ENCODE data around the gene MACC1. TPM values are rescaled to one million over a fixed set of nuclear protein-coding genes. Genes with fewer than 3 reads are reported as not detected.

Gene MACC1
- total RNA-seq, 6 experiments from 2014 or later: not detected

DNA sequence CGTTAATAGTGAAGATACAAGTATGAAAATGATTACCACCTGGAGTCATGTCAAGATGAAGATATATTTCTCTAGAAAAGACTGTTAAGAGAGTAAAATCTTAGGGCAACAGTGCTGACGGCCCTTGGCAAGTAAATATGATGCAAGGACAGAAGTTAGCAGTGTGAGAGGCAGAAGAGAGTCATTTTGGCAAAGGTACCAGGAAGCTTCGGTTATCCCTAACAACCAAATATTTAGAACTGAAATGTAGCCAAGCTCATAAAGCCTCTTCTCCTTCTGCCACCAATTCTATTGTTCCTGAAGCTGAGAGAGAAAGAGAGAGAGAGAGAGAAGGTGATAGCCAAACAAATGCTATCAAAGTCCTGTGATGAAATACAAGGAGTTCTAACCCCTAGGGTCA lies 109.6 kb downstream of the MACC1 start:
- DNase-seq: no peak
- H3K4me3 Mint-ChIP-seq: no peak overlapping the region
- no peak overlapping the region for H3K27ac Mint-ChIP-seq
- no peak for TF ChIP-seq CTCF (IDR thresholded peaks at IDR 0.05)
- no peaks in the 10 kb centered on the region for H3K4me1 Mint-ChIP-seq (ENCODE audit: low read depth)
- H3K36me3 Mint-ChIP-seq (ENCODE audit: low read depth): 0 out of 2 replicates have a peak, but pooled peaks cover 4% of the 10 kb centered on the region
- no peaks in the 10 kb centered on the region for H3K27me3 Mint-ChIP-seq (ENCODE audit: insufficient read depth)
- peaks cover 39% of the 10 kb centered on the region for H3K9me3 Mint-ChIP-seq

- DNase-seq: no peak
- H3K4me3 Mint-ChIP-seq: no peak overlapping the region
- peaks cover 42% of the 10 kb centered on the region for H3K9me3 Mint-ChIP-seq
- no peaks in the 10 kb centered on the region for H3K27me3 Mint-ChIP-seq (ENCODE audit: insufficient read depth)
- TF ChIP-seq CTCF (IDR thresholded peaks at IDR 0.05): no peak
- H3K36me3 Mint-ChIP-seq (ENCODE audit: low read depth): 0 out of 2 replicates have a peak, but pooled peaks cover 4% of the 10 kb centered on the region
- H3K4me1 Mint-ChIP-seq (ENCODE audit: low read depth): no peaks in the 10 kb centered on the region
- no peak overlapping the region for H3K27ac Mint-ChIP-seq
Measured at GRCh38 chr7:20104696-20105095, 112.5 kb downstream of the MACC1 start.

- TF ChIP-seq CTCF (IDR thresholded peaks at IDR 0.05): no peak
- Mint-ChIP-seq H3K4me1 (ENCODE audit: low read depth) (no peaks in the 10 kb centered on the region), H3K27ac (no peak overlapping the region), H3K9me3 (peaks cover 34% of the 10 kb centered on the region), H3K27me3 (ENCODE audit: insufficient read depth) (no peaks in the 10 kb centered on the region; the same call in 1 of the 2 replicates), H3K4me3 (no peak overlapping the region), H3K36me3 (ENCODE audit: low read depth) (0 out of 2 replicates have a peak, but pooled peaks cover 4% of the 10 kb centered on the region)
- DNase-seq: no peak
Measured at GRCh38 chr7:20102982-20103381, 114.2 kb downstream of the MACC1 start.

DNA sequence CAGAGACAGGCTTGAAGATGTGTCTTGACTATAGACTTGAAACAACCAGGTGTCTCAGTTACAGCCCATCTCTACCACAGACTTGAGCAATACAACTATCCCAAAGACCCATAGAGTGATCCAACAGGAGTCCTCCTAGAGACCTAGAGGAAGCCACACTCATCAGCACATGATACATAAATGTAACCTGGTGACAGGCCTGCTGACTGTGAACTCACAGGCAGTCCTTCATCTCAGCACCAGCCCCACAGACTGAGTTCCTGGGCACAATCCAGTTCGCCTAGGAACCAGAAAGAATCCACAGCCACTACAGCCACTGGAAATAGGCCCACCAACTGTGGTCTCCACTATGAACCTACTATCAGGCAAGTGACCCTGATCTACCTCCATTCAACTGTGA lies 121.3 kb downstream of the MACC1 start:
- no peak for TF ChIP-seq CTCF (IDR thresholded peaks at IDR 0.05)
- Mint-ChIP-seq H3K4me1 (ENCODE audit: low read depth) (no peaks in the 10 kb centered on the region), H3K27ac (no peak overlapping the region), H3K27me3 (ENCODE audit: insufficient read depth) (peaks cover 2% of the 10 kb centered on the region; the same call in 1 of the 2 replicates), H3K36me3 (ENCODE audit: low read depth) (no peaks in the 10 kb centered on the region), H3K4me3 (no peak overlapping the region), H3K9me3 (peaks cover 44% of the 10 kb centered on the region)
- DNase-seq: no peak

DNA sequence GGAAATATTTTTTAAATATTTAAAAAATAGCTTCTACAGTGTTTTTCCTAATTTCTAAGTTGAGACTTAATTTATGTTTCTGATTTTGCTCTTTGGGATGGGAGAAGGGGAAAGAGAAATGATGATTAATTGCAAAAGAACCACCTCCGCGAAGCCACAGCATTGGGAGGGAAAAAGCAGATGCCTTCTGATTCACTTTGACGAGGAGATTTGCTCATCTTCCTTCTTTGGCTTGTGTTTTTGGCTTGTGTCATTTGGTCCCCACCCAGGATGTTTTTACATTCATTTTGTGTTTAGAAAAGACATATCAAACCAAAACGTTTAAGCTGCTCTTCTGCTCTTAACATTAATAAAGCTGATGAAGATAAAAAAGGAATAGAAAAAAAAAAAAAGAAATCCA lies 121.7 kb downstream of the MACC1 start:
- H3K27ac Mint-ChIP-seq: no peak overlapping the region
- H3K36me3 Mint-ChIP-seq (ENCODE audit: low read depth): no peaks in the 10 kb centered on the region
- no peak for DNase-seq
- H3K4me1 Mint-ChIP-seq (ENCODE audit: low read depth): no peaks in the 10 kb centered on the region
- no peak overlapping the region for H3K4me3 Mint-ChIP-seq
- peaks cover 47% of the 10 kb centered on the region for H3K9me3 Mint-ChIP-seq
- TF ChIP-seq CTCF (IDR thresholded peaks at IDR 0.05): no peak
- peaks cover 2% of the 10 kb centered on the region; the same call in 1 of the 2 replicates for H3K27me3 Mint-ChIP-seq (ENCODE audit: insufficient read depth)

DNA sequence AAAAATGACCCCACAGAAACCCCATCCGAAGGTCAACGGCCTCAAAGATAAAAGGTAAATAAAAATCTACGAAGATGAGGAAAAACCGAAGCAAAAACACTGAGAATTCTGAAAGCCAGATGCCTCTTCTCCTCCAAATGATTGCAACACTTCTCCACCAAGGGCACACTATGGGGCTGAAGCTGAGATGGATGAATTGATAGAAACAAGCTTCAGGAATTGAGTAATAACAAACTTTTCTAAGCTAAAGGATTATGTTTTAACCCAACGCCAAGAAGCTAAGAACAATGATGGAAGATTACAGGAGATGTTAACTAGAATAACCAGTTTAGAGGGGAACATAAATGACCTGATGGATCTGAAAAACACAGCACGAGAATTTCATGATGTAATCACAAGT lies 127.8 kb downstream of the MACC1 start:
- TF ChIP-seq CTCF (IDR thresholded peaks at IDR 0.05): no peak
- no peak for DNase-seq
- no peaks in the 10 kb centered on the region for H3K36me3 Mint-ChIP-seq (ENCODE audit: low read depth)
- peaks cover 59% of the 10 kb centered on the region for H3K9me3 Mint-ChIP-seq
- H3K27me3 Mint-ChIP-seq (ENCODE audit: insufficient read depth): no peaks in the 10 kb centered on the region; the same call in 1 of the 2 replicates
- H3K27ac Mint-ChIP-seq: no peak overlapping the region
- no peak overlapping the region for H3K4me3 Mint-ChIP-seq
- no peaks in the 10 kb centered on the region for H3K4me1 Mint-ChIP-seq (ENCODE audit: low read depth)

Measured in HFFc6 (cell line).